ENCODE results near the gene ADGRB3. TPM values are rescaled to one million over a fixed set of nuclear protein-coding genes. Genes with fewer than 3 reads are reported as not detected.

ADGRB3 gene
- polyA plus RNA-seq, 2 of the 4 experiments (the other 2 are of a cell fraction): not detected

DNA sequence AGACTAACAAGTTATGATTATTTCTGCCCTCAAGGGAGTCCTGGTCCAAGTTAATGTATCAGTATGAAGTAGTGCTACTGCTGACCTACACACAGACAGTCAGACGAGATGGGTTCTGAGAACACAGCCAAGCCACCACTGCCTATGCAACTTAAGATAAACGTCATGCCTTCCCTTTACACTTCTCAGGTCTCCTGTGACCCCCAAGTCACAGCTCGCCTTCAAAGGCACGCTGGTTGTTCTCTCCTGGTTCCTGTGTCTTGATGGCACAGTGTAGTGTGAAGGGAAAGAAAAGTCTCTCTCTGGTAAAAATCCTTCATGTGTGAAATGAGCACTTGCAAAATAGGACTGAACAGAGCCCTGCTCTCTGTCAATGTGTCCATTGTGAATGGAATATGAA is 377.8 kb downstream of the ADGRB3 start:
- TF ChIP-seq ESRRA (IDR thresholded peaks at IDR 0.05; ENCODE audit: borderline replicate concordance, low read length): no peak
- TF ChIP-seq, protein P1, sequence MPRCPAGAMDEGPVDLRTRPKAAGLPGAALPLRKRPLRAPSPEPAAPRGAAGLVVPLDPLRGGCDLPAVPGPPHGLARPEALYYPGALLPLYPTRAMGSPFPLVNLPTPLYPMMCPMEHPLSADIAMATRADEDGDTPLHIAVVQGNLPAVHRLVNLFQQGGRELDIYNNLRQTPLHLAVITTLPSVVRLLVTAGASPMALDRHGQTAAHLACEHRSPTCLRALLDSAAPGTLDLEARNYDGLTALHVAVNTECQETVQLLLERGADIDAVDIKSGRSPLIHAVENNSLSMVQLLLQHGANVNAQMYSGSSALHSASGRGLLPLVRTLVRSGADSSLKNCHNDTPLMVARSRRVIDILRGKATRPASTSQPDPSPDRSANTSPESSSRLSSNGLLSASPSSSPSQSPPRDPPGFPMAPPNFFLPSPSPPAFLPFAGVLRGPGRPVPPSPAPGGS (IDR thresholded peaks at IDR 0.05): no peak
- no peak for TF ChIP-seq SMC3 (IDR thresholded peaks at IDR 0.05)
- TF ChIP-seq HOXB13 (CRISPR knock-in tag; IDR thresholded peaks at IDR 0.05; ENCODE audit: low read depth): no peak
- TF ChIP-seq, protein P2, sequence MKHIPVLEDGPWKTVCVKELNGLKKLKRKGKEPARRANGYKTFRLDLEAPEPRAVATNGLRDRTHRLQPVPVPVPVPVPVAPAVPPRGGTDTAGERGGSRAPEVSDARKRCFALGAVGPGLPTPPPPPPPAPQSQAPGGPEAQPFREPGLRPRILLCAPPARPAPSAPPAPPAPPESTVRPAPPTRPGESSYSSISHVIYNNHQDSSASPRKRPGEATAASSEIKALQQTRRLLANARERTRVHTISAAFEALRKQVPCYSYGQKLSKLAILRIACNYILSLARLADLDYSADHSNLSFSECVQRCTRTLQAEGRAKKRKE (CRISPR knock-in tag; IDR thresholded peaks at IDR 0.05; ENCODE audit: low read depth): no peak
- no peak for TF ChIP-seq ZFP36 (IDR thresholded peaks at IDR 0.05; ENCODE audit: borderline replicate concordance, partially characterized antibody)
- TF ChIP-seq CEBPB (IDR thresholded peaks at IDR 0.05): no peak
- TF ChIP-seq BHLHE40 (IDR thresholded peaks at IDR 0.05; ENCODE audit: low read depth, low read length): no peak
- TF ChIP-seq RAD21 (conservative IDR thresholded peaks at IDR 0.05 in 1 of 2, IDR thresholded peaks at IDR 0.05 in 1 of 2): no peak
- TF ChIP-seq POLR2A (IDR thresholded peaks at IDR 0.05; ENCODE audit: low read length): no peak
- TF ChIP-seq TFCP2L1 (CRISPR knock-in tag; IDR thresholded peaks at IDR 0.05): no peak
- no peak for TF ChIP-seq NFE2L2 (conservative IDR thresholded peaks at IDR 0.05; ENCODE audit: low read length)
- WGBS (ENCODE audit: missing lambda C conversion rate): 57% methylated on average over 4 of the region's 4 CpGs
- no peak for FAIRE-seq
- H3K4me1 ChIP-seq: no peaks in the 10 kb centered on the region
- no peak overlapping the region for H3K4me3 ChIP-seq
- H3K9me3 ChIP-seq: no peaks in the 10 kb centered on the region
- H3K27ac ChIP-seq: no peak overlapping the region
- ChIA-PET CTCF (no interaction called here), POLR2A (no interaction called here)
- no peak overlapping the region for H3K4me2 ChIP-seq
- DNase-seq (ENCODE audit: low read depth in 1 of 2, low spot score in 1 of 2): no peak
- no peak for ATAC-seq

DNA sequence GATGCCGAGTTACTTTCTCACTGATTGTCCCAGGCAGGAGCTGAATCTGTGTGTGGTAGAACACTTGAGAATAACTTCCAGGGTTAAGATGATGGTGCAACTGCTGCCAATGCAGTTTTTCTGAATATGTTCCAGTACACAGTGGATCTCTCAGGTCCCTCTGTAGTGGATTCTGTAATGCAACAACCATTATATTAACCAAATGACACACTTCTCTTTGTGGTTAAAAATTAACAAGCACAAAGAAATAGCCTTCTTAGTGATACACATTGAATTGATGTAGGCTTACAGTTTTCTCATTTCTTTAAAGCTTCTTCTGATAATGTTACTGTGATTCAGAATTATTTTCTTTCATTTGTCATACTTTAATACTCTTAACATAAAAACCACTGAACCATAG is 383.8 kb downstream of the ADGRB3 start:
- H3K27ac ChIP-seq: no peak overlapping the region
- TF ChIP-seq BHLHE40 (IDR thresholded peaks at IDR 0.05; ENCODE audit: low read depth, low read length): no peak
- TF ChIP-seq RFX5 (IDR thresholded peaks at IDR 0.05): no peak
- TF ChIP-seq, protein P1 (IDR thresholded peaks at IDR 0.05): no peak
- no peak for TF ChIP-seq EHMT2 (IDR thresholded peaks at IDR 0.05; ENCODE audit: low read depth)
- TF ChIP-seq, protein P3, sequence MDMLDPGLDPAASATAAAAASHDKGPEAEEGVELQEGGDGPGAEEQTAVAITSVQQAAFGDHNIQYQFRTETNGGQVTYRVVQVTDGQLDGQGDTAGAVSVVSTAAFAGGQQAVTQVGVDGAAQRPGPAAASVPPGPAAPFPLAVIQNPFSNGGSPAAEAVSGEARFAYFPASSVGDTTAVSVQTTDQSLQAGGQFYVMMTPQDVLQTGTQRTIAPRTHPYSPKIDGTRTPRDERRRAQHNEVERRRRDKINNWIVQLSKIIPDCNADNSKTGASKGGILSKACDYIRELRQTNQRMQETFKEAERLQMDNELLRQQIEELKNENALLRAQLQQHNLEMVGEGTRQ (IDR thresholded peaks at IDR 0.05): no peak
- TF ChIP-seq RAD21 (conservative IDR thresholded peaks at IDR 0.05 in 1 of 2, IDR thresholded peaks at IDR 0.05 in 1 of 2): no peak
- no peak for TF ChIP-seq MAZ (IDR thresholded peaks at IDR 0.05; ENCODE audit: borderline replicate concordance, low read depth, low read length)
- no peak for TF ChIP-seq CHD2 (IDR thresholded peaks at IDR 0.05; ENCODE audit: low read length, partially characterized antibody)
- TF ChIP-seq ZC3H11A (IDR thresholded peaks at IDR 0.05): no peak
- no peak for TF ChIP-seq SMC3 (IDR thresholded peaks at IDR 0.05)
- CTCF ChIA-PET: no interaction called here
- FAIRE-seq (no peak), ATAC-seq (no peak), DNase-seq (ENCODE audit: low read depth in 1 of 2, low spot score in 1 of 2) (no peak)
- 91% methylated on average over 1 of the region's 1 CpG for WGBS (ENCODE audit: missing lambda C conversion rate)
- no peak overlapping the region for H3K4me2 ChIP-seq
- H3K4me3 ChIP-seq: no peak overlapping the region
- POLR2A ChIA-PET: no interaction called here
- H3K4me1 ChIP-seq: no peaks in the 10 kb centered on the region
- H3K9me3 ChIP-seq: no peaks in the 10 kb centered on the region

DNA sequence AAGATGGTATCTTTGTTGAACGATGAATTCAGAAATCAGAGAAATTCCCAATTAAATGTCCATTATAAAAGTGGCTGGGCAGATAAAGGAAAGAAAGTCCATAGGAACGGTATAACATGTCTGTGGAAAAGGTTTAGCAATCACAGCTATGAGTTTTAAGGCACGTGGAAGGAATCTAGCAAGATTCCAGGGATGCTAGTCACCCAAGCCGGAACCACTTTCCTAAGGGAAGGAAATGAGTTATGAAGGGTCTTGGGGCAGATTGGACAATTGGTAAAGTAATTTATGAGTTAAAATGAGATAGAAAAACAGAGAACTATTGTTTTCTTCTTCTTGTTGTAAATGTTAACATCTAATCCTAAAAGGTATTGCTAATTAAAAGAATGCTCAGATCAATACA is 384.8 kb downstream of the ADGRB3 start:
- DNase-seq (ENCODE audit: low read depth in 1 of 2, low spot score in 1 of 2) (no peak), ATAC-seq (no peak), FAIRE-seq (no peak)
- ChIA-PET CTCF (no interaction called here), POLR2A (no interaction called here)
- WGBS (ENCODE audit: missing lambda C conversion rate): 33% methylated on average over 4 of the region's 4 CpGs
- Histone ChIP-seq H3K27ac (no peak overlapping the region), H3K4me1 (no peaks in the 10 kb centered on the region), H3K4me3 (no peak overlapping the region), H3K4me2 (no peak overlapping the region), H3K9me3 (no peaks in the 10 kb centered on the region)
- TF ChIP-seq EHMT2 (IDR thresholded peaks at IDR 0.05; ENCODE audit: low read depth): no peak
- TF ChIP-seq MAZ (IDR thresholded peaks at IDR 0.05; ENCODE audit: borderline replicate concordance, low read depth, low read length): no peak
- no peak for TF ChIP-seq CHD2 (IDR thresholded peaks at IDR 0.05; ENCODE audit: low read length, partially characterized antibody)
- no peak for TF ChIP-seq EP300 (IDR thresholded peaks at IDR 0.05)
- TF ChIP-seq, protein P4, sequence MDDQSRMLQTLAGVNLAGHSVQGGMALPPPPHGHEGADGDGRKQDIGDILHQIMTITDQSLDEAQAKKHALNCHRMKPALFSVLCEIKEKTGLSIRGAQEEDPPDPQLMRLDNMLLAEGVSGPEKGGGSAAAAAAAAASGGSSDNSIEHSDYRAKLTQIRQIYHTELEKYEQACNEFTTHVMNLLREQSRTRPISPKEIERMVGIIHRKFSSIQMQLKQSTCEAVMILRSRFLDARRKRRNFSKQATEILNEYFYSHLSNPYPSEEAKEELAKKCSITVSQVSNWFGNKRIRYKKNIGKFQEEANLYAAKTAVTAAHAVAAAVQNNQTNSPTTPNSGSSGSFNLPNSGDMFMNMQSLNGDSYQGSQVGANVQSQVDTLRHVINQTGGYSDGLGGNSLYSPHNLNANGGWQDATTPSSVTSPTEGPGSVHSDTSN (IDR thresholded peaks at IDR 0.05): no peak
- TF ChIP-seq HOXB5 (CRISPR knock-in tag; IDR thresholded peaks at IDR 0.05): no peak
- no peak for TF ChIP-seq RARB (CRISPR knock-in tag; IDR thresholded peaks at IDR 0.05)
- no peak for TF ChIP-seq RNF2 (IDR thresholded peaks at IDR 0.05; ENCODE audit: borderline replicate concordance, low read depth)
- no peak for TF ChIP-seq GATA3 (IDR thresholded peaks at IDR 0.05; ENCODE audit: borderline replicate concordance)

Data from A549 (cell line).